GM21515 (cell line): Measurements from ENCODE around the gene EMID1.

Source experiments
- ATAC-seq: cut with Tn5 transposase; IDR thresholded peaks from one replicate; pipeline ENCODE4 v1.9.1; 2021; ENCODE audit not compliant: unreplicated experiment

EMID1 gene

GRCh38 chr22:29205594-29206371 lies at the start of gene EMID1:
Gene EMID1, plus strand, starts transcription at chr22:29205896. Its CDS starts 143 bp downstream, at chr22:29206039.
- ATAC-seq: no peak

DNA sequence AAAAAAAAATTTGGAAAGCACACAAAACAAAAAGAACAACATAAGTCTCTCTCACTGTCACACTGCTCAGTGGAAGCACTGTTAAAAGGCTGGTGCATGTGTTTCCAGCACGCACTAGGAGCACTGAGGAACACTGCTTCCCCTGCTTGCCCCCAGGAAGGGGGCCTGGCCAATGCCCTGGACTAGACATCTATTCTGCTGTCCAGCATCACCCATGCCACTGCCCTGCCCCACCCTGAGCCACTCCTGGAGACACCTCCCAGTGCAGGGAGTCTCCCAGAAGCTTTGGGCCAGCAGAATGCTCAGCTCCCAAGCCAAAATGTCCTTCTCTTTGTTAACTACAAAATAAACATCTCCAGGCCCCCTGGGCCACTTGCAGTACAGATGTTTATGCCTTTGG lies 49.7 kb upstream of the EMID1 start:
- no peak for ATAC-seq

GRCh38 chr22:29156507-29156906 lies 49.2 kb upstream of the EMID1 start:
- ATAC-seq: no peak

- no peak for ATAC-seq
These were observed 47.7 kb upstream of the EMID1 start for GRCh38 chr22:29157759-29158535.

DNA sequence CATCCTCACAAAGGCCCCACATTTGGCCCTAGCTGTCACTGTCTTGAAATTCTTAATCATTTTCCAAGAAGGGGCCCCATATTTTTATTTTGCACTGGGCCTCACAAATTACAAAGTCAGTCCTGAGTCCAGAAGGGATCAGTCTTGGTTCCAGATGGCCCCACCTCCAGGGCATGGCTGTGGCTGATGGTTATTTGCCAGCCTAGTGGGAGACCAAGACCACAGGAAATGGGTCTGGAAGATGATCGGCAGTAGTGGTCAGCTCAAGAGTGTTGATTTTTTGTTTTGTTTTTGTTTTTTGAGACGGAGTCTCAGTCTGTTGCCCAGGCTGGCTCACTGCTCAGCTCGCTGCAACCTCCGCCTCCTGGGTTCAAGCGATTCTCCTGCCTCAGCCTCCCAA lies 47.1 kb upstream of the EMID1 start:
- no peak for ATAC-seq

GRCh38 chr22:29163808-29164207 lies 41.9 kb upstream of the EMID1 start:
- no peak for ATAC-seq

DNA sequence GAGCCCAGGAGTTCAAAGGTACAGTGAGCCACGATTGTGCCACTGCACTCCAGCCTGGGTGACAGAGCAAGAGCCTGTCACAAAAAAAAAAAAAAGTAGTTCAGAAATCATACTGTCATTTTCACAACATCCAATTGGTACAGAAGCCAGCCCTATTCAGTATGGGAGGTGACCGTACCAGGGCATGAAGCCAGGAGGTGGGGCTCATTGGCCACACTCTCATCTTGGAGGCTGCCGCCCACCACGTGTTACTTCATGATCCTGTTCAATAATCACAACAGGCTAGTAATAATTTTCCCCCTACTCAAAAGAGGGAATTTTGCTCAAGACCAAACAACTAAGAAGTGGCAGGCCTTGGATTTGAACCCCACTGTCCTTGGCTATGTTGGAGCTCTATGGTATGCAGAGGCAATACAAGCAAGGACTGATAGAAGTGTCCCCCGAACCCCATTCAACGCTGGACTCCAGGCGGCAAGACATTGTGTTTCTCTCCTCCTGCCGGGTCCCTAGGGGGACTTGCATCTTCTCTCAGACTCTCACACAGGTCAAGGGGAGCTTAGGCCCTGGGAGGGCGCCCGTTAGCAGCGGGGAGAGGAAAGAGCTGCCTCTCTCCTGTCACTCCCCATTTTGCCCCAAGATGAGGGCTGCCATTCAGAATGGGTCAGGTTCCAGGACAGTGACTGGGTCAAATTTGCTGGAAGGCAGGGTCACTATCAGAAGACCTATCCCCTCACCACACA lies 40.2 kb upstream of the EMID1 start:
- no peak for ATAC-seq

GRCh38 chr22:29166180-29166579 lies 39.5 kb upstream of the EMID1 start:
- ATAC-seq: no peak

- ATAC-seq: peak; percentile 87
These were observed 38.4 kb upstream of the EMID1 start for GRCh38 chr22:29167032-29167911.

GRCh38 chr22:29171721-29172120 lies 34.0 kb upstream of the EMID1 start:
- ATAC-seq: no peak

DNA sequence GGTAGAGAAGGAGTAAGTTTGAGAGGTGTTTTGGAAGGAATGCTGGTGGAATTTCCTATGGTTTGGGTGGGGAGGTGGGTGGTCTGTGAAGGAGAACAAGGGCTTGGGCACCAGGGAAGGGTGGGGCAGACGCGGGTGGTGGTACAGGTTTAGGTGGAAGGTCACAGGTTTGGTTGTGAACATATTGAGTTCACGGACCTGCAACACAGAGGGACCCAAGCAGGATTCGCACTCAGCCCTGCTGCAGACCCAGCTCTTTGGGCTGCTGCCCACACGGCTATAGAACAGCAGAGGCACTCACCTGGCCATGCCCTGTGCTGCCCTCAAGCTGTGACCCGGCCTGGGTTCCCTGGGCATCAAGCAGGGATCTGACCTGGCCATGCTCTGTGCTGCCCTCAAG lies 33.5 kb upstream of the EMID1 start:
- no peak for ATAC-seq

DNA sequence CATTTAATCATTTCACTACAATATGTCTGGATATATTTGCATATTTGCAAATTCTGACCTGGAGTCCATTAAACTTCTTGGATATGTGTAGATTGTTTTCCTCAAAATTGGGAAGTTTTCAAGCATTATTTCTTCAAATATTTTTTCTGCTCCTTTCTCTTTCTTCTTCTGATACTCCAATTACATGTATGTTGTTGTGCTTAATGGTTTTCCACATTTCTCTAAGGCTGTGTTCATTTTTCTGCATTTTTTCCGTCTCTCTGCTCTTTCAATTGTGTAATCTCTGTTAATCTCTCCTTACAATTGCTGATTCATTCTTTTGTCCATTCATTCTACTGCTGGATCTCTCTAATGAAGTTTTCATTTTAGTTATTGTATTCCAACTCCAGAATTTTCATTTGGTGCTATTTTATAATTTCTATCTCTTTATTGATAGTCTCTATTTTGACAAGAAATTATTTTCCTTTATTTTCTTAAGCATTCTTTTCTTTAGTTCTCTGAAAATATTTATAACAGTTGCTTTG lies 30.3 kb upstream of the EMID1 start:
- ATAC-seq: no peak

GRCh38 chr22:29183971-29184848 lies 21.5 kb upstream of the EMID1 start:
- no peak for ATAC-seq

GRCh38 chr22:29184849-29185490 lies 20.7 kb upstream of the EMID1 start:
- ATAC-seq: no peak

GRCh38 chr22:29186302-29186701 lies 19.4 kb upstream of the EMID1 start:
- no peak for ATAC-seq

GRCh38 chr22:29187831-29188230 lies 17.9 kb upstream of the EMID1 start:
- no peak for ATAC-seq

GRCh38 chr22:29190051-29190450 lies 15.6 kb upstream of the EMID1 start:
- ATAC-seq: no peak

DNA sequence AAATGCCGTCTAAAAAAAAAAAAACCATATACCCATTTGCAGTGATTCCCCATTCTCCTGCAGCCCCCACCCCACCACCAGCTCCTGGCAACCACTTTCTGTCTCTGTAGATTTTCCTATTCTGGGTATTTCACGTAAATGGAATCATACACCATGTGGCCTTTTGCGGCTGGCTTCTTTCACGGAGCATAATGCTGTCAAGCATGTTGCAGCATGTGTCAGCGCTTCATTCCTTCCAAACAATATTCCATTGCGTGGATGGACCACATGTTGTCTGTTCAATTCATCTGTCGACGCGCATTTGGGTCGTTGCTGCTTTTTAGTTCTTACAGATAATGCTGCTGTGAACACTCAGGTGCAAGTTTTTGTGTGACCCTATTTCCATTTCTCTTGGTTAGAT lies 14.8 kb upstream of the EMID1 start:
- no peak for ATAC-seq

GRCh38 chr22:29193021-29193420 lies 12.7 kb upstream of the EMID1 start:
- no peak for ATAC-seq
